ENCODE measurements around the gene PNPLA2. TPM values are rescaled to one million over a fixed set of nuclear protein-coding genes. Genes with fewer than 3 reads are reported as not detected.

Gene PNPLA2
- total RNA-seq, 1 experiment from 2014 or later, result 66.5 TPM

- ChIA-PET POLR2A (no interaction called here), CTCF (interaction anchor here (0.6 to 2.1 kb wide), 5 partner anchors 19 to 198 kb away, joined by 3 to 5 read pairs (median 4); no protein-coding TSS in a partner anchor)
- Mint-ChIP-seq H3K4me1 (no peaks in the 10 kb centered on the region), H3K27ac (no peak overlapping the region), H3K4me3 (no peak overlapping the region), H3K27me3 (ENCODE audit: low read depth) (peaks cover under 1% of the 10 kb centered on the region), H3K36me3 (peaks cover 11% of the 10 kb centered on the region), H3K9me3 (no peaks in the 10 kb centered on the region)
- no peak for TF ChIP-seq ZNF512 (CRISPR knock-in tag; IDR thresholded peaks at IDR 0.05; ENCODE audit: borderline replicate concordance)
- no peak for TF ChIP-seq PRRX2 (CRISPR knock-in tag; IDR thresholded peaks at IDR 0.05)
- no peak for TF ChIP-seq GTF2I (CRISPR knock-in tag; conservative IDR thresholded peaks at IDR 0.05)
- TF ChIP-seq FOXP4 (CRISPR knock-in tag; IDR thresholded peaks at IDR 0.05), result no peak
- no peak for TF ChIP-seq OVOL2 (CRISPR knock-in tag; IDR thresholded peaks at IDR 0.05; ENCODE audit: borderline replicate concordance)
- no peak for TF ChIP-seq NFE2L1 (CRISPR knock-in tag; IDR thresholded peaks at IDR 0.05)
- no peak for TF ChIP-seq ZNF138 (CRISPR knock-in tag; conservative IDR thresholded peaks at IDR 0.05)
- TF ChIP-seq NR3C1 (CRISPR knock-in tag; conservative IDR thresholded peaks at IDR 0.05; ENCODE audit: low read depth), result no peak
- TF ChIP-seq ATF2 (CRISPR knock-in tag; IDR thresholded peaks at IDR 0.05; ENCODE audit: borderline replicate concordance, low read depth), result no peak
- DNase-seq (ENCODE audit: low spot score), result no peak
- no peak for ATAC-seq
Measured at GRCh38 chr11:870418-870817, 51.7 kb downstream of the PNPLA2 start.

GRCh38 chr11:871472-871871 is 52.8 kb downstream of the PNPLA2 start:
- CTCF ChIA-PET, result interaction anchor here (1.0 kb wide), 1 partner anchor 27 kb away, joined by 4 read pairs; no protein-coding TSS in a partner anchor
- Mint-ChIP-seq H3K9me3 (no peaks in the 10 kb centered on the region), H3K4me1 (no peaks in the 10 kb centered on the region), H3K4me3 (no peak overlapping the region), H3K36me3 (peaks cover 18% of the 10 kb centered on the region), H3K27ac (no peak overlapping the region), H3K27me3 (ENCODE audit: low read depth) (peaks cover 3% of the 10 kb centered on the region)
- no peak for DNase-seq (ENCODE audit: low spot score)
- no peak for ATAC-seq
- TF ChIP-seq SMAD4 (CRISPR knock-in tag; IDR thresholded peaks at IDR 0.05) (no peak), ZNF232 (CRISPR knock-in tag; IDR thresholded peaks at IDR 0.05) (no peak), SOX15 (CRISPR knock-in tag; IDR thresholded peaks at IDR 0.05) (no peak), NFE2L1 (CRISPR knock-in tag; IDR thresholded peaks at IDR 0.05) (no peak), ZBTB21 (CRISPR knock-in tag; IDR thresholded peaks at IDR 0.05; ENCODE audit: borderline replicate concordance) (no peak), RORB (CRISPR knock-in tag; IDR thresholded peaks at IDR 0.05) (no peak), CBFB (CRISPR knock-in tag; IDR thresholded peaks at IDR 0.05; ENCODE audit: low read depth) (no peak)
- POLR2A ChIA-PET, result interaction anchor here (1.7 to 2.4 kb wide), 2 partner anchors 9 to 27 kb away, joined by 4 to 8 read pairs; no protein-coding TSS in a partner anchor

GRCh38 chr11:872799-873198 is 54.1 kb downstream of the PNPLA2 start:
- DNase-seq (ENCODE audit: low spot score) (no peak), ATAC-seq (no peak)
- Mint-ChIP-seq H3K36me3 (peaks cover 20% of the 10 kb centered on the region), H3K4me3 (no peak overlapping the region), H3K9me3 (no peaks in the 10 kb centered on the region), H3K27ac (no peak overlapping the region), H3K27me3 (ENCODE audit: low read depth) (peaks cover 3% of the 10 kb centered on the region), H3K4me1 (no peaks in the 10 kb centered on the region)
- CTCF ChIA-PET, result interaction anchor here (1.1 kb wide), 2 partner anchors 22 to 24 kb away, joined by 3 to 5 read pairs; no protein-coding TSS in a partner anchor
- TF ChIP-seq JUN (CRISPR knock-in tag; IDR thresholded peaks at IDR 0.05) (no peak), MXD4 (CRISPR knock-in tag; IDR thresholded peaks at IDR 0.05; ENCODE audit: borderline replicate concordance) (no peak), STAT6 (CRISPR knock-in tag; conservative IDR thresholded peaks at IDR 0.05; ENCODE audit: low read depth) (no peak), KAT7 (CRISPR knock-in tag; IDR thresholded peaks at IDR 0.05; ENCODE audit: borderline replicate concordance) (no peak), CREM (CRISPR knock-in tag; IDR thresholded peaks at IDR 0.05) (no peak)
- POLR2A ChIA-PET, result interaction anchor here (1.7 to 2.4 kb wide), 2 partner anchors 10 to 29 kb away, joined by 4 to 8 read pairs; no protein-coding TSS in a partner anchor
